Tibial nerve (tissue), 4 donors: ENCODE measurements around the gene TGM2. TPM values are rescaled to one million over a fixed set of nuclear protein-coding genes. Genes with fewer than 3 reads are reported as not detected.

Experiments used
- DNase-seq, 2 donors: peaks; one replicate each; pipeline ENCODE4 v3.0.0-alpha.2; 2019; ENCODE audit warnings: low spot score in 2 of 2
- H3K27ac ChIP-seq, 4 donors: fragments of 200-600 bp; sonication (generic) in 3 of 4; one replicate each; pipeline ENCODE4 v1.5.1; 2017 to 2019; ENCODE audit warnings: mild to moderate bottlenecking in 1 of 4
- H3K27me3 ChIP-seq, 2 donors: fragments of 200-600 bp; sonication (generic) in 1 of 2; one replicate each; pipeline versions ENCODE4 v1.5.1 to v1.6.0; 2017 to 2019
- H3K36me3 ChIP-seq, 3 donors: fragments of 200-600 bp; sonication (generic); one replicate each; pipeline ENCODE4 v1.5.1; 2018 to 2019
- H3K4me1 ChIP-seq, 4 donors: fragments of 200-600 bp; sonication (generic) in 3 of 4; one replicate each; pipeline ENCODE4 v1.5.1; 2017 to 2019
- H3K4me3 ChIP-seq, 4 donors: fragments of 200-600 bp; sonication (generic) in 3 of 4; one replicate each; pipeline ENCODE4 v1.5.1; 2017 to 2019; ENCODE audit warnings: mild to moderate bottlenecking in 1 of 4, moderate library complexity in 1 of 4
- H3K9me3 ChIP-seq, 4 donors: fragments of 200-600 bp; sonication (generic) in 3 of 4; one replicate each; pipeline ENCODE4 v1.5.1; 2017 to 2019
- CTCF ChIP-seq, 5 experiments: fragments of 200-600 bp in 3 of 5; fragments of 450-650 bp in 2 of 5; sonication (generic) in 3 of 5; IDR thresholded peaks; one replicate each; pipeline ENCODE4 v1.5.1; 2016 to 2019; ENCODE audit warnings: antibody characterized with exemption in 5 of 5, mild to moderate bottlenecking in 3 of 5, moderate library complexity in 2 of 5
- EP300 ChIP-seq, 2 donors: sonication (generic); formaldehyde crosslinking; IDR thresholded peaks; one replicate each; pipeline ENCODE4 v1.6.1; 2017; ENCODE audit warnings: antibody characterized with exemption in 2 of 2, mild to moderate bottlenecking in 1 of 2
- POLR2A ChIP-seq, 2 donors: fragments of 450-650 bp; IDR thresholded peaks; one replicate each; pipeline ENCODE4 v1.6.1; 2017; ENCODE audit warnings: antibody characterized with exemption in 2 of 2, mild to moderate bottlenecking in 2 of 2, moderate library complexity in 2 of 2
- WGBS, 2 donors: methylation state at CpG; one replicate each; pipeline ENCODE4 v1.1.5; 2018; 5-methylcytosine and 5-hydroxymethylcytosine counted together
- total RNA-seq, 4 donors: library from RNA; depleted of rRNA; stranded (reverse); fragments of >200 nt; gene quantifications; one replicate each; pipeline ENCODE4 v1.1.0, GENCODE V29; 2016

TGM2 gene
- total RNA-seq, 4 donors from 2014 or later, result 17.0 to 87.6 (median 55.8) TPM

GRCh38 chr20:38131588-38132121 lies 33.4 kb downstream of the TGM2 start:
- TF ChIP-seq CTCF (IDR thresholded peaks at IDR 0.05) (no peak), POLR2A (IDR thresholded peaks at IDR 0.05) (no peak)
- no peak overlapping the region for H3K4me3 ChIP-seq
- 98% methylated on average over 3 of the region's 3 CpGs for WGBS, 2 donors
- no peak overlapping the region for H3K27ac ChIP-seq
- DNase-seq, result no peak
- peaks cover 0 to 25% (median 0%) of the 10 kb centered on the region in 4 donors for H3K4me1 ChIP-seq
- no peaks in the 10 kb centered on the region for H3K9me3 ChIP-seq
- H3K27me3 ChIP-seq, result no peaks in the 10 kb centered on the region
- H3K36me3 ChIP-seq, result no peaks in the 10 kb centered on the region

GRCh38 chr20:38130687-38131587 lies 34.1 kb downstream of the TGM2 start:
- H3K27me3 ChIP-seq, result no peaks in the 10 kb centered on the region
- H3K27ac ChIP-seq, result no peak overlapping the region
- no peak for TF ChIP-seq EP300 (IDR thresholded peaks at IDR 0.05)
- TF ChIP-seq POLR2A (IDR thresholded peaks at IDR 0.05), result no peak
- no peak for TF ChIP-seq CTCF (IDR thresholded peaks at IDR 0.05)
- no peaks in the 10 kb centered on the region for H3K36me3 ChIP-seq
- 91 to 94% methylated on average over 15 to 19 of the region's 19 CpGs for WGBS, 2 donors
- no peak overlapping the region for H3K4me3 ChIP-seq
- peaks cover 0 to 32% (median 0%) of the 10 kb centered on the region in 4 donors for H3K4me1 ChIP-seq
- no peak for DNase-seq
- no peaks in the 10 kb centered on the region for H3K9me3 ChIP-seq

GRCh38 chr20:38129893-38130609 lies 35.0 kb downstream of the TGM2 start:
- Histone ChIP-seq H3K36me3 (no peaks in the 10 kb centered on the region), H3K4me3 (no peak overlapping the region), H3K27ac (no peak overlapping the region), H3K4me1 (peaks cover 0 to 38% (median 8%) of the 10 kb centered on the region in 4 donors), H3K27me3 (no peaks in the 10 kb centered on the region), H3K9me3 (no peaks in the 10 kb centered on the region)
- TF ChIP-seq EP300 (IDR thresholded peaks at IDR 0.05), result no peak
- no peak for TF ChIP-seq CTCF (IDR thresholded peaks at IDR 0.05)
- no peak for TF ChIP-seq POLR2A (IDR thresholded peaks at IDR 0.05)
- no peak for DNase-seq
- WGBS, 2 donors, result 79 to 80% methylated on average over 15 of the region's 15 CpGs

- no peaks in the 10 kb centered on the region for H3K9me3 ChIP-seq
- H3K4me3 ChIP-seq, result no peak overlapping the region
- no peaks in the 10 kb centered on the region for H3K36me3 ChIP-seq
- no peaks in the 10 kb centered on the region for H3K27me3 ChIP-seq
- DNase-seq, result no peak
- no peak overlapping the region for H3K27ac ChIP-seq
- H3K4me1 ChIP-seq, result peaks cover 0 to 35% (median 8%) of the 10 kb centered on the region in 4 donors
- WGBS, 2 donors, result 96 to 100% methylated on average over 6 of the region's 6 CpGs
- no peak for TF ChIP-seq EP300 (IDR thresholded peaks at IDR 0.05)
- TF ChIP-seq POLR2A (IDR thresholded peaks at IDR 0.05), result no peak
- no peak for TF ChIP-seq CTCF (IDR thresholded peaks at IDR 0.05)
Observed at GRCh38 chr20:38129248-38129865, 35.7 kb downstream of the TGM2 start.
